ENCODE data around the gene MYBPC3.

The MYBPC3 gene

DNA sequence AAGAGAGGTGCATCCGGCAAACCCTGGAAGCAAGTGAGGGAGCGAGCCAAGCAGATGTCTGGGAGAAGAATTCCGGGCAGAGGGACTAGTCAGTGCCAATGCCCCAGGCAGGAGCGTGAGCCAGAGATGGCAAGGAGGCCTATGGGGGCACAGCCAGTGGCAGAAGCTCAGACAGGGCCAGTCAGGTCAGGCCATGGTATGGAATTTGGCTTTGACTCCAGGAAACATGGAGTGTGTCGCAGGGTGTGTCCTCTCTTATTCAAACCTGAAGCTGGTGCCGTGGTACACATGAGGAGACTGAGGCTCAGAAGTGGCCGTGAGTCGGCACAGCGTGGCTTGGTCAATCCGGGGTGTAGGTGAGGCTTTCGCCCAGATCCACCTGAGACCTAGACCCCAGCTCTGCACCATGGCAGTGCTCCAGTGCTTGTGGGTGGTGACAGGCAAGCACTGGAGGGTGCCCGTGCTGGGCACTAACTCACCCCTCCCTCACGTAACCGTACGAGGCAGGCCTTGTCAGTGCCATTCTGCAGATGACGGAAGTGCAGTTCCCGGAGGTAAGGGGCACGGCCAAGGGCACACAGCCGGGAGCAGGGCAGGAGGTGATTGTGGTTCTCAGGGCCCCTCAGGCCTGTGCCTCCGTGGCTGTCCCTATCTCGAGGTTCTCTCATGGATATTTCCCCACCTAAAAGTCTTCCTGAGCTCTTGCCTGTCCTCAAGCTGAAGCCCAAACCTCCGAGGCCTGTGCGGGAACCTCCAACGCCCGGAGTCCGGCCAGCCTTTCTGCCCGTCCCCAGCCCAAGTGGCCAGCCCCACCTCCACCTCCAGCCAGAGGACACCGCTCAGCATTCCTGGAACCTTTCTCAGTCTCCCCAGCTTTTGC lies 36.4 kb upstream of the MYBPC3 start:
- no peak overlapping the region for H3K4me3 ChIP-seq (ENCODE audit: low read length, poor library complexity, severe bottlenecking)

DNA sequence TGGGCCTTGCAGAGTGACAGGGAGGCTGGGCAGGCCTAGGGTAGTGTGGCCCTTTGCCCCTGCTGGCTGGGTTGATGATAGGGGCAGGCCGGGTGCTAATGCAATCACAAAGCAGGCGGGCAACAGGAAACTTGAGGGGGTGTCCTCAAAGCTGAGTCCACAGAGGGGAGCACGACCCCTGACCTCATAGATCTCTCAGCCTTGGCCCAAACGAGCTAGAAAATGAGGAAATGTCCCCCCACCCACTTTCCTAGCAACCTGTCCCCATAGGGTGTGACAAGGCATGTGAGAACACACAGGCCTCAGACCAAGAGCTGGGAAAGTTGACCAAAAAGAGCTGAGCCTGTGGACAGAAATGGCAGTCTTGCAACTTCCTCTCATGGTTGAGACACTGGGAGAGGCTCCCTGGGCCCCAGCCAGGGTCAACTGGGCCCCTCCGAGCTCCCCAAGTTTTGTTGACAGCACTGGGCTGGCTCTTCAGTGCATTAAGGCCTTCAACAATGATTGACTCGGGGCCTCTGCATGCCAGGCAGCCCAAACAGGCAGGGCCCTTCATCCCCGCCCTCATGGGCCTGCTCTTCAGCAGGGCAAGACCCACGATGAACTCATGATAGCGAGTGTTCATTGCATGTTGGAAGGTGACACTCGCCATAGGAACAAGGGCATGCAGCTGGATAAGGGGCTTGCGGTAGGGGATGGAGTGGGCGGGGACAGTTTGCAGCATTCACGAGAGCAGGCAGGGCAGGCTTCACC lies 35.6 kb upstream of the MYBPC3 start:
- Histone ChIP-seq H4K20me1 (ENCODE audit: insufficient read depth, low read length, poor library complexity, severe bottlenecking) (no peaks in the 10 kb centered on the region), H3K9me3 (ENCODE audit: insufficient read depth, low read depth, low read length) (no peaks in the 10 kb centered on the region), H3K79me2 (ENCODE audit: insufficient read depth, low read length) (no peaks in the 10 kb centered on the region), H3K4me1 (ENCODE audit: insufficient read depth, low read length, poor library complexity, severe bottlenecking) (peaks cover 44% of the 10 kb centered on the region), H3K9me2 (replicated peaks; ENCODE audit: low read depth, low read length) (no peaks in the 10 kb centered on the region), H3K9ac (ENCODE audit: low read depth, low read length, poor library complexity, severe bottlenecking) (no peak overlapping the region), H3K4me2 (ENCODE audit: low read depth, low read length, poor library complexity, severe bottlenecking) (no peak overlapping the region), H3K36me3 (ENCODE audit: insufficient read depth, low read length) (no peaks in the 10 kb centered on the region), H2AFZ (ENCODE audit: low read length) (peak overlapping the region; percentile 46), H3K27me3 (ENCODE audit: insufficient read depth, low read length, poor library complexity, severe bottlenecking) (no peaks in the 10 kb centered on the region), H3K4me3 (ENCODE audit: low read length, poor library complexity, severe bottlenecking) (no peak overlapping the region), H3F3A (ENCODE audit: low read depth) (no peaks in the 10 kb centered on the region)
- no peak for TF ChIP-seq EZH2phosphoT487 (IDR thresholded peaks at IDR 0.05; ENCODE audit: borderline replicate concordance)
- TF ChIP-seq, protein P1, sequence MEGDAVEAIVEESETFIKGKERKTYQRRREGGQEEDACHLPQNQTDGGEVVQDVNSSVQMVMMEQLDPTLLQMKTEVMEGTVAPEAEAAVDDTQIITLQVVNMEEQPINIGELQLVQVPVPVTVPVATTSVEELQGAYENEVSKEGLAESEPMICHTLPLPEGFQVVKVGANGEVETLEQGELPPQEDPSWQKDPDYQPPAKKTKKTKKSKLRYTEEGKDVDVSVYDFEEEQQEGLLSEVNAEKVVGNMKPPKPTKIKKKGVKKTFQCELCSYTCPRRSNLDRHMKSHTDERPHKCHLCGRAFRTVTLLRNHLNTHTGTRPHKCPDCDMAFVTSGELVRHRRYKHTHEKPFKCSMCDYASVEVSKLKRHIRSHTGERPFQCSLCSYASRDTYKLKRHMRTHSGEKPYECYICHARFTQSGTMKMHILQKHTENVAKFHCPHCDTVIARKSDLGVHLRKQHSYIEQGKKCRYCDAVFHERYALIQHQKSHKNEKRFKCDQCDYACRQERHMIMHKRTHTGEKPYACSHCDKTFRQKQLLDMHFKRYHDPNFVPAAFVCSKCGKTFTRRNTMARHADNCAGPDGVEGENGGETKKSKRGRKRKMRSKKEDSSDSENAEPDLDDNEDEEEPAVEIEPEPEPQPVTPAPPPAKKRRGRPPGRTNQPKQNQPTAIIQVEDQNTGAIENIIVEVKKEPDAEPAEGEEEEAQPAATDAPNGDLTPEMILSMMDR (conservative IDR thresholded peaks at IDR 0.05; ENCODE audit: low read length) = no peak

More for the DNA sequence above, 36.4 kb upstream of the MYBPC3 start:
- H3K4me2 ChIP-seq (ENCODE audit: low read depth, low read length, poor library complexity, severe bottlenecking) = no peak overlapping the region
- H3K9me3 ChIP-seq (ENCODE audit: insufficient read depth, low read depth, low read length) = no peaks in the 10 kb centered on the region
- no peaks in the 10 kb centered on the region for H3F3A ChIP-seq (ENCODE audit: low read depth)
- H4K20me1 ChIP-seq (ENCODE audit: insufficient read depth, low read length, poor library complexity, severe bottlenecking) = no peaks in the 10 kb centered on the region
- H3K79me2 ChIP-seq (ENCODE audit: insufficient read depth, low read length) = no peaks in the 10 kb centered on the region
- H3K9me2 ChIP-seq (replicated peaks; ENCODE audit: low read depth, low read length) = no peaks in the 10 kb centered on the region
- TF ChIP-seq, protein P1 (conservative IDR thresholded peaks at IDR 0.05; ENCODE audit: low read length) = no peak
- no peak for TF ChIP-seq EZH2phosphoT487 (IDR thresholded peaks at IDR 0.05; ENCODE audit: borderline replicate concordance)
- H3K36me3 ChIP-seq (ENCODE audit: insufficient read depth, low read length) = no peaks in the 10 kb centered on the region
- no peak overlapping the region for H3K9ac ChIP-seq (ENCODE audit: low read depth, low read length, poor library complexity, severe bottlenecking)
- H3K4me1 ChIP-seq (ENCODE audit: insufficient read depth, low read length, poor library complexity, severe bottlenecking) = peaks cover 48% of the 10 kb centered on the region
- no peaks in the 10 kb centered on the region for H3K27me3 ChIP-seq (ENCODE audit: insufficient read depth, low read length, poor library complexity, severe bottlenecking)
- H2AFZ ChIP-seq (ENCODE audit: low read length) = no peak overlapping the region

DNA sequence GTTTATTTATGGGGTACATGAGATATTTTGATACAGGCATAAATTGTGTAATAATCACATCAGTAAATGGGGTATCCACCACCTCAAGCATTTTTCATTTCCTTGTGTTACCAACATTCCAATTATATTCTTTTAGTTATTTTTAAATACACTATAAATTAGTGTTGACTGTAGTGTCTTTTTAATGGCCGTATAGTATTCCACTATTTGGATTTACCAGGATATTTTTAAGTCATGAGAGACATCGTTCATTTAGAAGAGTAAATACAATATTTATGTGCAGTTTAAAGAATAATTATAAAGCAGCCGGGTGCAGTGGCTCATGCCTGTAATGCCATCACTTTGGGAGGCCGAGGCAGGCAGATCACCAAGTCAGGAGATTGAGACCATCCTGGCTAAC lies 32.0 kb upstream of the MYBPC3 start:
- Histone ChIP-seq H3K27me3 (ENCODE audit: insufficient read depth, low read length, poor library complexity, severe bottlenecking) (no peaks in the 10 kb centered on the region), H3K4me1 (ENCODE audit: insufficient read depth, low read length, poor library complexity, severe bottlenecking) (peaks cover 18% of the 10 kb centered on the region), H3K4me3 (ENCODE audit: low read length, poor library complexity, severe bottlenecking) (no peak overlapping the region), H4K20me1 (ENCODE audit: insufficient read depth, low read length, poor library complexity, severe bottlenecking) (no peaks in the 10 kb centered on the region), H3K9me2 (replicated peaks; ENCODE audit: low read depth, low read length) (no peaks in the 10 kb centered on the region; the same call in 1 of the 2 replicates), H3K36me3 (ENCODE audit: insufficient read depth, low read length) (no peaks in the 10 kb centered on the region), H3F3A (ENCODE audit: low read depth) (no peaks in the 10 kb centered on the region), H3K79me2 (ENCODE audit: insufficient read depth, low read length) (no peaks in the 10 kb centered on the region), H3K4me2 (ENCODE audit: low read depth, low read length, poor library complexity, severe bottlenecking) (no peak overlapping the region), H3K9me3 (ENCODE audit: insufficient read depth, low read depth, low read length) (no peaks in the 10 kb centered on the region), H3K9ac (ENCODE audit: low read depth, low read length, poor library complexity, severe bottlenecking) (no peak overlapping the region), H2AFZ (ENCODE audit: low read length) (no peak overlapping the region)
- no peak for TF ChIP-seq EZH2phosphoT487 (IDR thresholded peaks at IDR 0.05; ENCODE audit: borderline replicate concordance)
- TF ChIP-seq, protein P1 (conservative IDR thresholded peaks at IDR 0.05; ENCODE audit: low read length) = no peak

Data from Loucy (cell line).